HEK293 (cell line): ENCODE measurements around the gene SGSM2.

Source experiments
- IKZF3 ChIP-seq: fragments of 450-650 bp; IDR thresholded peaks from 2 replicates; pipeline ENCODE4 v1.5.0; 2018; ENCODE audit warnings: missing biosample characterization, mild to moderate bottlenecking, missing genetic modification characterization, moderate library complexity
- KLF16 ChIP-seq: fragments of 450-650 bp; formaldehyde crosslinking; IDR thresholded peaks from 2 replicates; pipeline ENCODE4 v1.5.1; 2017; ENCODE audit warnings: missing biosample characterization, missing genetic modification characterization
- KLF7 ChIP-seq: fragments of 450-650 bp; formaldehyde crosslinking; IDR thresholded peaks from 2 replicates; pipeline ENCODE4 v1.5.1; 2016; ENCODE audit warnings: missing biosample characterization, missing genetic modification characterization, borderline replicate concordance
- OSR2 ChIP-seq: fragments of 450-650 bp; formaldehyde crosslinking; IDR thresholded peaks from 2 replicates; pipeline ENCODE4 v1.5.1; 2016; ENCODE audit warnings: missing biosample characterization, missing genetic modification characterization
- OVOL3 ChIP-seq: fragments of 450-650 bp; formaldehyde crosslinking; IDR thresholded peaks from 2 replicates; pipeline ENCODE4 v1.5.1; 2016; ENCODE audit warnings: missing biosample characterization, missing genetic modification characterization
- SETDB1 ChIP-seq: IDR thresholded peaks from one replicate; pipeline ENCODE4 v1.6.1; 2017; ENCODE audit warnings: mild to moderate bottlenecking, low read length, moderate library complexity, mixed read lengths; ENCODE audit not compliant: insufficient read length
- SP7 ChIP-seq: fragments of 450-650 bp; formaldehyde crosslinking; IDR thresholded peaks from 2 replicates; pipeline ENCODE4 v1.5.1; 2016; ENCODE audit warnings: missing biosample characterization, missing genetic modification characterization
- TCF7L2 ChIP-seq: IDR thresholded peaks from 2 replicates; pipeline ENCODE4 v1.6.1; 2011; ENCODE audit warnings: low read depth, mild to moderate bottlenecking, inconsistent platforms, low read length, moderate library complexity, borderline replicate concordance
- WT1 ChIP-seq: fragments of 450-650 bp; formaldehyde crosslinking; IDR thresholded peaks from 2 replicates; pipeline ENCODE4 v1.5.1; 2016; ENCODE audit warnings: missing biosample characterization, missing genetic modification characterization
- YY1 ChIP-seq: fragments of 450-650 bp; formaldehyde crosslinking; IDR thresholded peaks from 2 replicates; pipeline ENCODE4 v1.5.1; 2018; ENCODE audit warnings: missing biosample characterization, missing genetic modification characterization
- ZNF132 ChIP-seq: fragments of 450-650 bp; formaldehyde crosslinking; IDR thresholded peaks from 2 replicates; pipeline ENCODE4 v1.5.1; 2017; ENCODE audit warnings: missing biosample characterization, missing genetic modification characterization, borderline replicate concordance
- ZNF140 ChIP-seq: fragments of 450-650 bp; formaldehyde crosslinking; IDR thresholded peaks from 2 replicates; pipeline ENCODE4 v1.5.1; 2016; ENCODE audit warnings: missing biosample characterization, missing genetic modification characterization
- ZNF155 ChIP-seq: fragments of 450-650 bp; formaldehyde crosslinking; IDR thresholded peaks from 2 replicates; pipeline ENCODE4 v1.5.1; 2016; ENCODE audit warnings: missing biosample characterization, missing genetic modification characterization
- ZNF175 ChIP-seq: fragments of 450-650 bp; formaldehyde crosslinking; IDR thresholded peaks from 2 replicates; pipeline ENCODE4 v1.5.1; 2016; ENCODE audit warnings: missing biosample characterization, missing genetic modification characterization
- ZNF2 ChIP-seq: fragments of 450-650 bp; formaldehyde crosslinking; IDR thresholded peaks from 2 replicates; pipeline ENCODE4 v1.5.1; 2016; ENCODE audit warnings: missing biosample characterization, missing genetic modification characterization
- ZNF239 ChIP-seq: fragments of 450-650 bp; formaldehyde crosslinking; IDR thresholded peaks from 2 replicates; pipeline ENCODE4 v1.5.1; 2016; ENCODE audit warnings: missing biosample characterization, missing genetic modification characterization
- ZNF292 ChIP-seq: fragments of 450-650 bp; formaldehyde crosslinking; IDR thresholded peaks from 2 replicates; pipeline ENCODE4 v1.5.1; 2016; ENCODE audit warnings: low read depth, missing biosample characterization, missing genetic modification characterization, borderline replicate concordance
- ZNF302 ChIP-seq: fragments of 450-650 bp; formaldehyde crosslinking; IDR thresholded peaks from 2 replicates; pipeline ENCODE4 v1.5.1; 2016; ENCODE audit warnings: missing biosample characterization, missing genetic modification characterization, low read depth
- ZNF324 ChIP-seq: fragments of 450-650 bp; formaldehyde crosslinking; IDR thresholded peaks from 2 replicates; pipeline ENCODE4 v1.5.1; 2016; ENCODE audit warnings: missing biosample characterization, missing genetic modification characterization
- ZNF416 ChIP-seq: fragments of 450-650 bp; formaldehyde crosslinking; IDR thresholded peaks from 2 replicates; pipeline ENCODE4 v1.5.1; 2016; ENCODE audit warnings: missing biosample characterization, missing genetic modification characterization
- ZNF433 ChIP-seq: fragments of 450-650 bp; formaldehyde crosslinking; IDR thresholded peaks from 2 replicates; pipeline ENCODE4 v1.5.1; 2016; ENCODE audit warnings: missing biosample characterization, missing genetic modification characterization, low read depth
- ZNF529 ChIP-seq: fragments of 450-650 bp; formaldehyde crosslinking; IDR thresholded peaks from 2 replicates; pipeline ENCODE4 v1.5.1; 2017; ENCODE audit warnings: missing genetic modification characterization, missing biosample characterization; ENCODE audit not compliant: insufficient replicate concordance
- ZNF548 ChIP-seq: fragments of 450-650 bp; formaldehyde crosslinking; IDR thresholded peaks from 2 replicates; pipeline ENCODE4 v1.5.1; 2016; ENCODE audit warnings: missing biosample characterization, missing genetic modification characterization
- ZNF560 ChIP-seq: fragments of 450-650 bp; formaldehyde crosslinking; IDR thresholded peaks from 2 replicates; pipeline ENCODE4 v1.5.1; 2017; ENCODE audit warnings: missing biosample characterization, missing genetic modification characterization, borderline replicate concordance
- ZNF561 ChIP-seq: fragments of 450-650 bp; IDR thresholded peaks from 2 replicates; pipeline ENCODE4 v1.5.1; 2018; ENCODE audit warnings: missing biosample characterization, missing genetic modification characterization, borderline replicate concordance
- ZNF571 ChIP-seq: fragments of 450-650 bp; formaldehyde crosslinking; IDR thresholded peaks from 2 replicates; pipeline ENCODE4 v1.5.0; 2017; ENCODE audit warnings: missing biosample characterization, missing genetic modification characterization
- ZNF600 ChIP-seq: fragments of 450-650 bp; formaldehyde crosslinking; IDR thresholded peaks from 2 replicates; pipeline ENCODE4 v1.5.1; 2016; ENCODE audit warnings: missing biosample characterization, missing genetic modification characterization
- ZNF629 ChIP-seq: fragments of 450-650 bp; formaldehyde crosslinking; IDR thresholded peaks from 2 replicates; pipeline ENCODE4 v1.5.1; 2017; ENCODE audit warnings: missing biosample characterization, missing genetic modification characterization
- ZNF777 ChIP-seq: fragments of 450-650 bp; formaldehyde crosslinking; IDR thresholded peaks from 2 replicates; pipeline ENCODE4 v1.5.1; 2017; ENCODE audit warnings: missing biosample characterization, missing genetic modification characterization, borderline replicate concordance
- TF ChIP-seq, protein P1 (sequence below): fragments of 450-650 bp; formaldehyde crosslinking; IDR thresholded peaks from 2 replicates; pipeline ENCODE4 v1.5.1; 2016; ENCODE audit warnings: missing biosample characterization, missing genetic modification characterization
- TF ChIP-seq, protein P2 (sequence below): fragments of 450-650 bp; formaldehyde crosslinking; IDR thresholded peaks from 2 replicates; pipeline ENCODE4 v1.5.1; 2016; ENCODE audit warnings: missing biosample characterization, missing genetic modification characterization
- TF ChIP-seq, protein P3 (sequence below): fragments of 450-650 bp; IDR thresholded peaks from 2 replicates; pipeline ENCODE4 v1.5.1; 2018; ENCODE audit warnings: missing biosample characterization, missing genetic modification characterization
- TF ChIP-seq, protein P4 (sequence below): fragments of 450-650 bp; formaldehyde crosslinking; IDR thresholded peaks from 2 replicates; pipeline ENCODE4 v1.5.1; 2016; ENCODE audit warnings: missing biosample characterization, missing genetic modification characterization, low read depth

SGSM2 gene

DNA sequence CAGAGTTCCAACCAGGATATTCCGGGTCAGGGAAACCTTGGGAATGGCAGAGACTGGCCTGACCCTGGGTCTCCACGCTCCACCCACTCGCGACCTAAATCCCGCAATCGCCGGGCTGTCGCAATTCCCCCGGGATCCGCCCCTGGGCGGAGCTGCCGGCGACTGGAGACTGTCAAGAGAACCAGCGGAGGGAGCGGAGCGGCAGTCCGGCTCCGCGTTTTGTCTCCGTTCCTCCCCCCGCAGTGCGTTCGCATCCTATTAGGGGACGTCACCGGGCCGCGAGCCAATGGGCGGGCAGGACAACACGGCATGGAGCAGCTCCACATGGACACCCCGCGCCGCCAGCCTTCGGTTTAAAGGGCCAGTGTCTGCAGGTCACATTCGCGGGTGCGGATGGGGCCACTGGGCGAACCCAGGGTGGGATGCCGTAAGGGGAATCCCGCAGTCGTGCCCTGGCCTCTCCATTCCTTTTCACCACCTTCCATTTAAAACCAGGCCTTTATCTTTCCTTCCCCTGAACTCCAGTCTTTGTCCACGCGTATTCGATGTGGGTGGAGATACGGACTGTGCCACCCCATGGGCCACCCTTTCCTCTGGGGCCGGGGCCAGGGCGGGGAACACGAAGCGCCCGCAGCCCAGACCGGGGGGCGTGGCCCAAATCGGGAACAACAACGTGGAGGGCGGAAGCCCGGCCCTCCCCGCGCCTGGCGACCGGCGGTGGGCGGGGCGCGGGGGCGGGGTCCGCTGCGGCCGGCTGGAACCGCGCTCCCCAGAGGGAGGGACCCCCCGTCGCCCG is 64.3 kb downstream of the SGSM2 start (continued):
- TF ChIP-seq SP7 (tag by site-specific recombination) (peak; percentile 77), IKZF3 (tag by site-specific recombination) (no peak; the same call in none of the 2 replicates), OVOL3 (tag by site-specific recombination) (no peak), ZNF560 (tag by site-specific recombination) (no peak), YY1 (tag by site-specific recombination) (no peak), ZNF629 (tag by site-specific recombination) (peak; percentile 89), ZNF132 (tag by site-specific recombination) (no peak), OSR2 (tag by site-specific recombination) (no peak), KLF16 (tag by site-specific recombination) (peak; percentile 96), TCF7L2 (no peak), ZNF140 (no peak), ZNF561 (peak; percentile 40; the same call in 1 of the 2 replicates), KLF7 (tag by site-specific recombination) (peak; percentile 87), ZNF155 (tag by site-specific recombination) (no peak), ZNF239 (no peak), ZNF416 (no peak), ZNF324 (peak; percentile 84; the same call in 1 of the 2 replicates), ZNF302 (tag by site-specific recombination) (no peak), SETDB1 (no peak), ZNF548 (tag by site-specific recombination) (no peak), ZNF777 (no peak), ZNF600 (0 out of 2 replicates have a peak, but pooled peaks have one; percentile 14), ZNF433 (tag by site-specific recombination) (no peak), ZNF292 (tag by site-specific recombination) (no peak), ZNF2 (tag by site-specific recombination) (no peak; the same call in 1 of the 2 replicates), ZNF571 (no peak), ZNF175 (tag by site-specific recombination) (no peak), ZNF529 (tag by site-specific recombination) (no peak), WT1 (0 out of 2 replicates have a peak, but pooled peaks have one; percentile 40)
- TF ChIP-seq, protein P1, sequence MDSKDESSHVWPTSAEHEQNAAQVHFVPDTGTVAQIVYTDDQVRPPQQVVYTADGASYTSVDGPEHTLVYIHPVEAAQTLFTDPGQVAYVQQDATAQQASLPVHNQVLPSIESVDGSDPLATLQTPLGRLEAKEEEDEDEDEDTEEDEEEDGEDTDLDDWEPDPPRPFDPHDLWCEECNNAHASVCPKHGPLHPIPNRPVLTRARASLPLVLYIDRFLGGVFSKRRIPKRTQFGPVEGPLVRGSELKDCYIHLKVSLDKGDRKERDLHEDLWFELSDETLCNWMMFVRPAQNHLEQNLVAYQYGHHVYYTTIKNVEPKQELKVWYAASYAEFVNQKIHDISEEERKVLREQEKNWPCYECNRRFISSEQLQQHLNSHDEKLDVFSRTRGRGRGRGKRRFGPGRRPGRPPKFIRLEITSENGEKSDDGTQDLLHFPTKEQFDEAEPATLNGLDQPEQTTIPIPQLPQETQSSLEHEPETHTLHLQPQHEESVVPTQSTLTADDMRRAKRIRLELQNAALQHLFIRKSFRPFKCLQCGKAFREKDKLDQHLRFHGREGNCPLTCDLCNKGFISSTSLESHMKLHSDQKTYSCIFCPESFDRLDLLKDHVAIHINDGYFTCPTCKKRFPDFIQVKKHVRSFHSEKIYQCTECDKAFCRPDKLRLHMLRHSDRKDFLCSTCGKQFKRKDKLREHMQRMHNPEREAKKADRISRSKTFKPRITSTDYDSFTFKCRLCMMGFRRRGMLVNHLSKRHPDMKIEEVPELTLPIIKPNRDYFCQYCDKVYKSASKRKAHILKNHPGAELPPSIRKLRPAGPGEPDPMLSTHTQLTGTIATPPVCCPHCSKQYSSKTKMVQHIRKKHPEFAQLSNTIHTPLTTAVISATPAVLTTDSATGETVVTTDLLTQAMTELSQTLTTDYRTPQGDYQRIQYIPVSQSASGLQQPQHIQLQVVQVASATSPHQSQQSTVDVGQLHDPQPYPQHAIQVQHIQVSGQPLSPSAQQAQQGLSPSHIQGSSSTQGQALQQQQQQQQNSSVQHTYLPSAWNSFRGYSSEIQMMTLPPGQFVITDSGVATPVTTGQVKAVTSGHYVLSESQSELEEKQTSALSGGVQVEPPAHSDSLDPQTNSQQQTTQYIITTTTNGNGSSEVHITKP (tag by site-specific recombination): peak; percentile 98
- TF ChIP-seq, protein P2, sequence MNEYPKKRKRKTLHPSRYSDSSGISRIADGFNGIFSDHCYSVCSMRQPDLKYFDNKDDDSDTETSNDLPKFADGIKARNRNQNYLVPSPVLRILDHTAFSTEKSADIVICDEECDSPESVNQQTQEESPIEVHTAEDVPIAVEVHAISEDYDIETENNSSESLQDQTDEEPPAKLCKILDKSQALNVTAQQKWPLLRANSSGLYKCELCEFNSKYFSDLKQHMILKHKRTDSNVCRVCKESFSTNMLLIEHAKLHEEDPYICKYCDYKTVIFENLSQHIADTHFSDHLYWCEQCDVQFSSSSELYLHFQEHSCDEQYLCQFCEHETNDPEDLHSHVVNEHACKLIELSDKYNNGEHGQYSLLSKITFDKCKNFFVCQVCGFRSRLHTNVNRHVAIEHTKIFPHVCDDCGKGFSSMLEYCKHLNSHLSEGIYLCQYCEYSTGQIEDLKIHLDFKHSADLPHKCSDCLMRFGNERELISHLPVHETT: peak; percentile 65; the same call in 1 of the 2 replicates
- TF ChIP-seq, protein P3, sequence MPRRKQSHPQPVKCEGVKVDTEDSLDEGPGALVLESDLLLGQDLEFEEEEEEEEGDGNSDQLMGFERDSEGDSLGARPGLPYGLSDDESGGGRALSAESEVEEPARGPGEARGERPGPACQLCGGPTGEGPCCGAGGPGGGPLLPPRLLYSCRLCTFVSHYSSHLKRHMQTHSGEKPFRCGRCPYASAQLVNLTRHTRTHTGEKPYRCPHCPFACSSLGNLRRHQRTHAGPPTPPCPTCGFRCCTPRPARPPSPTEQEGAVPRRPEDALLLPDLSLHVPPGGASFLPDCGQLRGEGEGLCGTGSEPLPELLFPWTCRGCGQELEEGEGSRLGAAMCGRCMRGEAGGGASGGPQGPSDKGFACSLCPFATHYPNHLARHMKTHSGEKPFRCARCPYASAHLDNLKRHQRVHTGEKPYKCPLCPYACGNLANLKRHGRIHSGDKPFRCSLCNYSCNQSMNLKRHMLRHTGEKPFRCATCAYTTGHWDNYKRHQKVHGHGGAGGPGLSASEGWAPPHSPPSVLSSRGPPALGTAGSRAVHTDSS (tag by site-specific recombination): no peak
- TF ChIP-seq, protein P4, sequence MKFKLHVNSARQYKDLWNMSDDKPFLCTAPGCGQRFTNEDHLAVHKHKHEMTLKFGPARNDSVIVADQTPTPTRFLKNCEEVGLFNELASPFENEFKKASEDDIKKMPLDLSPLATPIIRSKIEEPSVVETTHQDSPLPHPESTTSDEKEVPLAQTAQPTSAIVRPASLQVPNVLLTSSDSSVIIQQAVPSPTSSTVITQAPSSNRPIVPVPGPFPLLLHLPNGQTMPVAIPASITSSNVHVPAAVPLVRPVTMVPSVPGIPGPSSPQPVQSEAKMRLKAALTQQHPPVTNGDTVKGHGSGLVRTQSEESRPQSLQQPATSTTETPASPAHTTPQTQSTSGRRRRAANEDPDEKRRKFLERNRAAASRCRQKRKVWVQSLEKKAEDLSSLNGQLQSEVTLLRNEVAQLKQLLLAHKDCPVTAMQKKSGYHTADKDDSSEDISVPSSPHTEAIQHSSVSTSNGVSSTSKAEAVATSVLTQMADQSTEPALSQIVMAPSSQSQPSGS (tag by site-specific recombination): peak; percentile 82
